WTC11 (cell line): ENCODE measurements around the gene SPATA13. TPM values are rescaled to one million over a fixed set of nuclear protein-coding genes. Genes with fewer than 3 reads are reported as not detected.

Experiments used
- ATAC-seq: fragments of 200-7000 bp; cut with Tn5 transposase; 2 replicates; pipeline ENCODE4 v1.10.0; 2021; ENCODE audit warnings: mild to moderate bottlenecking, moderate library complexity
- CTCF ChIA-PET: fragments of 300-600 bp; sonication (Branson Sonifier 250); formaldehyde crosslinking; loops from one replicate; lab custom pipeline; 2021; ENCODE audit warnings: antibody characterized with exemption; lab: Charles Lee
- POLR2A ChIA-PET: fragments of 350-600 bp; sonication (Branson Sonifier 250); formaldehyde crosslinking; loops from one replicate; lab custom pipeline; 2021; ENCODE audit warnings: antibody characterized with exemption; lab: Charles Lee
- DNase-seq: peaks from one replicate; pipeline ENCODE4 v3.0.0; 2021; ENCODE audit warnings: low spot score
- H3K27ac Mint-ChIP-seq: 2 replicates; pipeline ENCODE4 v1.8.0; 2021; ENCODE audit warnings: mixed read lengths
- H3K27me3 Mint-ChIP-seq: 2 replicates; pipeline ENCODE4 v1.8.0; 2021; ENCODE audit warnings: low read depth, mild to moderate bottlenecking, moderate library complexity, mixed read lengths
- H3K36me3 Mint-ChIP-seq: 2 replicates; pipeline ENCODE4 v1.8.0; 2021; ENCODE audit warnings: mixed read lengths
- H3K4me1 Mint-ChIP-seq: 2 replicates; pipeline ENCODE4 v1.8.0; 2022; ENCODE audit warnings: mixed read lengths
- H3K4me3 Mint-ChIP-seq: 2 replicates; pipeline ENCODE4 v1.8.0; 2021; ENCODE audit warnings: mild to moderate bottlenecking, moderate library complexity, mixed read lengths
- H3K9me3 Mint-ChIP-seq: 2 replicates; pipeline ENCODE4 v1.8.0; 2021; ENCODE audit warnings: mixed read lengths
- ATF1 ChIP-seq: sonication (generic); formaldehyde crosslinking; IDR thresholded peaks from 2 replicates; pipeline ENCODE4 v1.8.1; 2023; ENCODE audit warnings: mild to moderate bottlenecking, moderate library complexity, missing genetic modification reagents
- CBFB ChIP-seq: sonication (generic); formaldehyde crosslinking; IDR thresholded peaks from 2 replicates; pipeline ENCODE4 v1.8.1; 2022; ENCODE audit warnings: mild to moderate bottlenecking, low read depth, missing genetic modification reagents
- CREM ChIP-seq: sonication (generic); formaldehyde crosslinking; IDR thresholded peaks from 2 replicates; pipeline ENCODE4 v1.8.1; 2022; ENCODE audit warnings: mild to moderate bottlenecking, missing genetic modification reagents, moderate library complexity
- GTF2I ChIP-seq: fragments of 250-450 bp; sonication (Bioruptor Pico); conservative IDR thresholded peaks from 2 replicates; pipeline ENCODE4 v1.4.0; 2021; ENCODE audit warnings: mild to moderate bottlenecking
- JUN ChIP-seq: sonication (generic); formaldehyde crosslinking; IDR thresholded peaks from 2 replicates; pipeline ENCODE4 v1.8.0; 2023; ENCODE audit warnings: mild to moderate bottlenecking, missing genetic modification reagents
- KAT7 ChIP-seq: sonication (generic); formaldehyde crosslinking; IDR thresholded peaks from 2 replicates; pipeline ENCODE4 v1.8.1; 2023; ENCODE audit warnings: missing genetic modification reagents, mild to moderate bottlenecking, borderline replicate concordance
- NFE2L1 ChIP-seq: sonication (generic); formaldehyde crosslinking; IDR thresholded peaks from 2 replicates; pipeline ENCODE4 v1.8.1; 2023; ENCODE audit warnings: missing genetic modification reagents
- NR2C2 ChIP-seq: sonication (generic); formaldehyde crosslinking; IDR thresholded peaks from 2 replicates; pipeline ENCODE4 v1.8.0; 2022; ENCODE audit warnings: mild to moderate bottlenecking, missing genetic modification reagents
- OVOL2 ChIP-seq: fragments of 250-450 bp; sonication (Bioruptor Pico); IDR thresholded peaks from 2 replicates; pipeline ENCODE4 v1.9.0; 2021; ENCODE audit warnings: mild to moderate bottlenecking, borderline replicate concordance
- SP1 ChIP-seq: sonication (generic); formaldehyde crosslinking; conservative IDR thresholded peaks from 2 replicates; pipeline ENCODE4 v1.8.1; 2022; ENCODE audit warnings: missing genetic modification reagents
- TEAD4 ChIP-seq: sonication (generic); formaldehyde crosslinking; IDR thresholded peaks from 2 replicates; pipeline ENCODE4 v1.8.0; 2022; ENCODE audit warnings: mild to moderate bottlenecking, missing genetic modification reagents
- ZNF121 ChIP-seq: sonication (generic); formaldehyde crosslinking; IDR thresholded peaks from 2 replicates; pipeline ENCODE4 v1.8.0; 2023; ENCODE audit warnings: missing genetic modification reagents
- ZNF219 ChIP-seq: sonication (generic); formaldehyde crosslinking; IDR thresholded peaks from 2 replicates; pipeline ENCODE4 v1.8.0; 2023; ENCODE audit warnings: missing genetic modification reagents, mild to moderate bottlenecking, borderline replicate concordance
- ZNF232 ChIP-seq: sonication (generic); formaldehyde crosslinking; IDR thresholded peaks from 2 replicates; pipeline ENCODE4 v1.8.0; 2022; ENCODE audit warnings: mild to moderate bottlenecking, missing genetic modification reagents
- ZNF423 ChIP-seq: fragments of 250-450 bp; sonication (Bioruptor Pico); IDR thresholded peaks from 2 replicates; pipeline ENCODE4 v2.1.2; 2022; ENCODE audit warnings: mild to moderate bottlenecking, moderate library complexity
- ZNF671 ChIP-seq: fragments of 250-450 bp; sonication (Bioruptor Pico); IDR thresholded peaks from 2 replicates; pipeline ENCODE4 v1.8.0; 2021; ENCODE audit warnings: mild to moderate bottlenecking
- total RNA-seq: library from RNA; stranded (reverse); gene quantifications from 3 replicates; pipeline ENCODE4 v1.2.3, GENCODE V29; 2021
- TF ChIP-seq, protein P1 (sequence below): sonication (generic); formaldehyde crosslinking; IDR thresholded peaks from 2 replicates; pipeline ENCODE4 v1.8.1; 2023; ENCODE audit warnings: mild to moderate bottlenecking, missing genetic modification reagents
- TF ChIP-seq, protein P2 (sequence below): sonication (generic); formaldehyde crosslinking; IDR thresholded peaks from 2 replicates; pipeline ENCODE4 v1.8.1; 2022; ENCODE audit warnings: missing genetic modification reagents, borderline replicate concordance
- TF ChIP-seq, protein P3 (sequence below): sonication (generic); formaldehyde crosslinking; IDR thresholded peaks from 2 replicates; pipeline ENCODE4 v1.8.1; 2023; ENCODE audit warnings: mild to moderate bottlenecking, missing genetic modification reagents
- TF ChIP-seq, protein P4 (sequence below): sonication (generic); formaldehyde crosslinking; IDR thresholded peaks from 2 replicates; pipeline ENCODE4 v1.8.1; 2022; ENCODE audit warnings: mild to moderate bottlenecking, moderate library complexity, missing genetic modification reagents
- TF ChIP-seq, protein P5 (sequence below): sonication (generic); formaldehyde crosslinking; IDR thresholded peaks from 2 replicates; pipeline ENCODE4 v1.8.0; 2022; ENCODE audit warnings: mild to moderate bottlenecking, missing genetic modification reagents

The SPATA13 gene
- total RNA-seq, 1 experiment from 2014 or later = 29.0 TPM

DNA sequence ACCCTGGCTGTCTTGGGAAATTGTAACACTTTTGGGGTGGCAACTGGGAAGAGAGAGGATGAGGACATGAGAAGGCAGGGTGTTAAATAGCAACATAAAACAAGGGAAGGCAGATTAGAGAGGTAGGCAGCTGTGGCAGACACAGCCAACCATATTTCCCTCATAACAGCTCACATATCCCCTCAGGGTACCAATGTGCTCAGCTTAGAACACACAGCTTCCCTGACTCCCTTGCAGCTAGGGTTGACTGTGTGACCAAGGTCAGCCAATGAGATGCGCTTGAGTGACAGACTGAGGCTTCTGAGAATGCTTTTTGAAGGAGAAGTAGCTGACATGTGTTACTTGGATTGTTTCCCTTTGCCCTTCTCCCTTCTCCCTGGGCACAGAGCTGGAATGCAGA is 28.8 kb upstream of the SPATA13 start:
- TF ChIP-seq JUN (CRISPR knock-in tag) (no peak), NR2C2 (CRISPR knock-in tag) (no peak), ZNF423 (CRISPR knock-in tag) (no peak), KAT7 (CRISPR knock-in tag) (no peak), SP1 (CRISPR knock-in tag) (no peak), ZNF671 (CRISPR knock-in tag) (no peak)
- TF ChIP-seq, protein P1, sequence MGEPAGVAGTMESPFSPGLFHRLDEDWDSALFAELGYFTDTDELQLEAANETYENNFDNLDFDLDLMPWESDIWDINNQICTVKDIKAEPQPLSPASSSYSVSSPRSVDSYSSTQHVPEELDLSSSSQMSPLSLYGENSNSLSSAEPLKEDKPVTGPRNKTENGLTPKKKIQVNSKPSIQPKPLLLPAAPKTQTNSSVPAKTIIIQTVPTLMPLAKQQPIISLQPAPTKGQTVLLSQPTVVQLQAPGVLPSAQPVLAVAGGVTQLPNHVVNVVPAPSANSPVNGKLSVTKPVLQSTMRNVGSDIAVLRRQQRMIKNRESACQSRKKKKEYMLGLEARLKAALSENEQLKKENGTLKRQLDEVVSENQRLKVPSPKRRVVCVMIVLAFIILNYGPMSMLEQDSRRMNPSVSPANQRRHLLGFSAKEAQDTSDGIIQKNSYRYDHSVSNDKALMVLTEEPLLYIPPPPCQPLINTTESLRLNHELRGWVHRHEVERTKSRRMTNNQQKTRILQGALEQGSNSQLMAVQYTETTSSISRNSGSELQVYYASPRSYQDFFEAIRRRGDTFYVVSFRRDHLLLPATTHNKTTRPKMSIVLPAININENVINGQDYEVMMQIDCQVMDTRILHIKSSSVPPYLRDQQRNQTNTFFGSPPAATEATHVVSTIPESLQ (CRISPR knock-in tag) = no peak
- Mint-ChIP-seq H3K4me3 (no peak overlapping the region), H3K27me3 (no peaks in the 10 kb centered on the region; the same call in 1 of the 2 replicates), H3K36me3 (peaks cover 13% of the 10 kb centered on the region), H3K9me3 (peaks cover 15% of the 10 kb centered on the region), H3K4me1 (peaks cover 27% of the 10 kb centered on the region), H3K27ac (no peak overlapping the region)
- ChIA-PET CTCF (no interaction called here), POLR2A (no interaction called here)
- no peak for ATAC-seq
- DNase-seq = no peak

DNA sequence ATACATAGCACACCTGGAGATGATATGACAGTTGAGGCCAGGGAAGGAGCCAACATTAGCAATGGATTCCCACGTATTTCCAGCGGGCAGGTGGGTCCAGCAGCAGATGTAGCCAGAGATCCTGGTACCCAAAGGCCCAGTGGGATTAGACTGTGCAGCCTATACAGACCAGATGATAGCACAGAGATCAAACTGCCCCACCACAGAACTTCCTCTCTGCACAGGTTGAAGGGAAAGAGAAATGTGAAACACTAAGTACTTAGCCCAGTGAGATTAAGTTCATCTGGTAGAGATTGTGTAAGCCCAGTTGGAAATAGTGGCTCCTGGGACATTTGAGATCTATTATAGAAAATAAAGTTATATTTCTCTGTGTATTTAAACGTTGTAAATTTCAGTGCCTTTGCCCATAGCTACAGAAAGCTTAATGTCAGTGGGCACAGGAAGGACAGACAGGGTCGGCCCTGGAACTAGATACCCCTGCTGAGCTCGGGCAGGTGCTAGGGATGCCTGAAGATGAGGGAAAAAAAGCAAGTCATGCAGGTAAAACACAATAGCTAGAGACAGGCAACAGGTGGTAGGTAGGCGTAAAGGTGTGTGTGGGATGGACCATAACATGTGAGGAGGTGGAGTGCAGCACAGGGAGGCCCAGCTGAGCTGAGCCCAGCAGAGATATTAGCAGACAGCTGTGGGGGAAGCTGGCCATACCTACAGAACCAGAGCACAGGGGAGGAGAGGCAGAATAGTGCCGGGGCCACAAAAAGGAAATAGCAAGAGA is 27.3 kb upstream of the SPATA13 start:
- no peak overlapping the region for H3K27ac Mint-ChIP-seq
- DNase-seq (no peak), ATAC-seq (no peak; the same call in 1 of the 2 replicates)
- peaks cover 13% of the 10 kb centered on the region for H3K36me3 Mint-ChIP-seq
- TF ChIP-seq, protein P2, sequence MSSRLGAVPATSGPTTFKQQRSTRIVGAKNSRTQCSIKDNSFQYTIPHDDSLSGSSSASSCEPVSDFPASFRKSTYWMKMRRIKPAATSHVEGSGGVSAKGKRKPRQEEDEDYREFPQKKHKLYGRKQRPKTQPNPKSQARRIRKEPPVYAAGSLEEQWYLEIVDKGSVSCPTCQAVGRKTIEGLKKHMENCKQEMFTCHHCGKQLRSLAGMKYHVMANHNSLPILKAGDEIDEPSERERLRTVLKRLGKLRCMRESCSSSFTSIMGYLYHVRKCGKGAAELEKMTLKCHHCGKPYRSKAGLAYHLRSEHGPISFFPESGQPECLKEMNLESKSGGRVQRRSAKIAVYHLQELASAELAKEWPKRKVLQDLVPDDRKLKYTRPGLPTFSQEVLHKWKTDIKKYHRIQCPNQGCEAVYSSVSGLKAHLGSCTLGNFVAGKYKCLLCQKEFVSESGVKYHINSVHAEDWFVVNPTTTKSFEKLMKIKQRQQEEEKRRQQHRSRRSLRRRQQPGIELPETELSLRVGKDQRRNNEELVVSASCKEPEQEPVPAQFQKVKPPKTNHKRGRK (CRISPR knock-in tag) = no peak
- TF ChIP-seq NFE2L1 (CRISPR knock-in tag) (0 out of 2 replicates have a peak, but pooled peaks have one; percentile 23), GTF2I (no peak), ZNF219 (CRISPR knock-in tag) (no peak), ZNF121 (CRISPR knock-in tag) (no peak)
- TF ChIP-seq, protein P3, sequence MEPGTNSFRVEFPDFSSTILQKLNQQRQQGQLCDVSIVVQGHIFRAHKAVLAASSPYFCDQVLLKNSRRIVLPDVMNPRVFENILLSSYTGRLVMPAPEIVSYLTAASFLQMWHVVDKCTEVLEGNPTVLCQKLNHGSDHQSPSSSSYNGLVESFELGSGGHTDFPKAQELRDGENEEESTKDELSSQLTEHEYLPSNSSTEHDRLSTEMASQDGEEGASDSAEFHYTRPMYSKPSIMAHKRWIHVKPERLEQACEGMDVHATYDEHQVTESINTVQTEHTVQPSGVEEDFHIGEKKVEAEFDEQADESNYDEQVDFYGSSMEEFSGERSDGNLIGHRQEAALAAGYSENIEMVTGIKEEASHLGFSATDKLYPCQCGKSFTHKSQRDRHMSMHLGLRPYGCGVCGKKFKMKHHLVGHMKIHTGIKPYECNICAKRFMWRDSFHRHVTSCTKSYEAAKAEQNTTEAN = no peak
- TF ChIP-seq, protein P4, sequence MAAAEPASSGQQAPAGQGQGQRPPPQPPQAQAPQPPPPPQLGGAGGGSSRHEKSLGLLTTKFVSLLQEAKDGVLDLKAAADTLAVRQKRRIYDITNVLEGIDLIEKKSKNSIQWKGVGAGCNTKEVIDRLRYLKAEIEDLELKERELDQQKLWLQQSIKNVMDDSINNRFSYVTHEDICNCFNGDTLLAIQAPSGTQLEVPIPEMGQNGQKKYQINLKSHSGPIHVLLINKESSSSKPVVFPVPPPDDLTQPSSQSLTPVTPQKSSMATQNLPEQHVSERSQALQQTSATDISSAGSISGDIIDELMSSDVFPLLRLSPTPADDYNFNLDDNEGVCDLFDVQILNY (CRISPR knock-in tag) = no peak
- H3K9me3 Mint-ChIP-seq = peaks cover 15% of the 10 kb centered on the region
- no peaks in the 10 kb centered on the region; the same call in 1 of the 2 replicates for H3K27me3 Mint-ChIP-seq
- H3K4me3 Mint-ChIP-seq = no peak overlapping the region
- ChIA-PET CTCF (no interaction called here), POLR2A (no interaction called here)
- peaks cover 19% of the 10 kb centered on the region for H3K4me1 Mint-ChIP-seq

DNA sequence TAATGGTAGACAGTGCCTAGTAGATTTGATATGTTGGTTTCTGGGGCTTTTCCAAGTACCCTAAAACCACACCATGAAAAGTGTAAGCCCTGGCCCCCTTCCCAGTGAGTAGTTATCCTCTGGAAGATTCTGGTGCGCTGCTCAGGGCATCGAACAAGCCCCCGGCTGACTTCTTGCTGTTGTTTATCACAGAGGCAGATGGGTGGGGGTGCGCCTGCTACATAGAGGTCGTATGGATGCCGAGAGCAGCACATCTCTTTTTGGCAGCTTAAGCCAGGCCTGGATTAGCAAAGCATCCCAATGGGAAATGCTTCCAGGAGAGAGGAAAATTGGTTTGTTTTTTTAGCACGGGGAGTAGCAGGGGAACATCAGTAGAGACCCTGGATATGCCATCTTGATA is 26.3 kb upstream of the SPATA13 start:
- H3K27me3 Mint-ChIP-seq = no peaks in the 10 kb centered on the region; the same call in 1 of the 2 replicates
- H3K4me1 Mint-ChIP-seq = peaks cover 19% of the 10 kb centered on the region
- H3K9me3 Mint-ChIP-seq = peaks cover 15% of the 10 kb centered on the region
- CTCF ChIA-PET = no interaction called here
- H3K4me3 Mint-ChIP-seq = no peak overlapping the region
- POLR2A ChIA-PET = no interaction called here
- H3K27ac Mint-ChIP-seq = no peak overlapping the region
- DNase-seq (no peak), ATAC-seq (no peak)
- peaks cover 13% of the 10 kb centered on the region for H3K36me3 Mint-ChIP-seq
- TF ChIP-seq, protein P5, sequence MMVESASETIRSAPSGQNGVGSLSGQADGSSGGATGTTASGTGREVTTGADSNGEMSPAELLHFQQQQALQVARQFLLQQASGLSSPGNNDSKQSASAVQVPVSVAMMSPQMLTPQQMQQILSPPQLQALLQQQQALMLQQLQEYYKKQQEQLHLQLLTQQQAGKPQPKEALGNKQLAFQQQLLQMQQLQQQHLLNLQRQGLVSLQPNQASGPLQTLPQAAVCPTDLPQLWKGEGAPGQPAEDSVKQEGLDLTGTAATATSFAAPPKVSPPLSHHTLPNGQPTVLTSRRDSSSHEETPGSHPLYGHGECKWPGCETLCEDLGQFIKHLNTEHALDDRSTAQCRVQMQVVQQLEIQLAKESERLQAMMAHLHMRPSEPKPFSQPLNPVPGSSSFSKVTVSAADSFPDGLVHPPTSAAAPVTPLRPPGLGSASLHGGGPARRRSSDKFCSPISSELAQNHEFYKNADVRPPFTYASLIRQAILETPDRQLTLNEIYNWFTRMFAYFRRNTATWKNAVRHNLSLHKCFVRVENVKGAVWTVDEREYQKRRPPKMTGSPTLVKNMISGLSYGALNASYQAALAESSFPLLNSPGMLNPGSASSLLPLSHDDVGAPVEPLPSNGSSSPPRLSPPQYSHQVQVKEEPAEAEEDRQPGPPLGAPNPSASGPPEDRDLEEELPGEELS (CRISPR knock-in tag) = no peak
- no peak for TF ChIP-seq OVOL2 (CRISPR knock-in tag)
- TF ChIP-seq ZNF232 (CRISPR knock-in tag) = no peak
- TF ChIP-seq NFE2L1 (CRISPR knock-in tag) = no peak
- TF ChIP-seq CREM (CRISPR knock-in tag) = no peak
- TF ChIP-seq ATF1 = no peak
- no peak for TF ChIP-seq NR2C2 (CRISPR knock-in tag)
- no peak for TF ChIP-seq CBFB (CRISPR knock-in tag)
- no peak for TF ChIP-seq TEAD4 (CRISPR knock-in tag)
